Measurements from ENCODE around the gene RBM3.

DNA sequence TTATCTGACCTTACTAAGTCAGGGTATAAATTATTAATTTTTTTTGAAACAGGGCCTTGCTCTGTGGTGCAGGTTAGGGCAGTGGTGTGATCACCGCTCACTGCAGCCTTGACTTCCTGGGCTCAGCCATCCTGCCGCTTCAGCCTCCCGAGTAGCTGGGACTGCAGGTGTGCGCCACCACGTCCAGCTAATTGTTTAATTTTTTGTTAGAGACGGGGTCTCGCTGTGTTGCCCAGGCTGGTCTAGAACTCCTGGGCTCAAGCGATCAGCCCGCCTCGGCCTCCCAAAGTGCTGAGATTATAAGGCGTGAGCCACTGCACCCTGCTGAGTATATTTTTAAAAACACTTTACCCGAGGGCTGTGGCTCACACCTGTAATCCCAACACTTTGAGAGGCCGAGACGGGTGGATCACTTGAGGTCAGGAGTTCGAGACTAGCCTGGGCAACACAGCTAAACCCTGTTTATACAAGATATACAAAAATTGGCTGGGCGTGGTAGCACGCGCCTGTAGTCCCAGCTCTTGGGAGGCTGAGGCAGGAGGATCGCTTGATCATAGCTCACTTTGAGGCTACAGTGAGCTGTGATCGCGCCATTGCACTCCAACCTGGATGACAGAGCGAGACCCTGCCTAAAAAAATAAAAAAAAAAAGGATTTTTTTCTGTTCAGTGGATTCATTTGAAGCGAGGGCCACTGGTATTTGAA is 35.5 kb upstream of the RBM3 start:
- TF ChIP-seq, protein P1, sequence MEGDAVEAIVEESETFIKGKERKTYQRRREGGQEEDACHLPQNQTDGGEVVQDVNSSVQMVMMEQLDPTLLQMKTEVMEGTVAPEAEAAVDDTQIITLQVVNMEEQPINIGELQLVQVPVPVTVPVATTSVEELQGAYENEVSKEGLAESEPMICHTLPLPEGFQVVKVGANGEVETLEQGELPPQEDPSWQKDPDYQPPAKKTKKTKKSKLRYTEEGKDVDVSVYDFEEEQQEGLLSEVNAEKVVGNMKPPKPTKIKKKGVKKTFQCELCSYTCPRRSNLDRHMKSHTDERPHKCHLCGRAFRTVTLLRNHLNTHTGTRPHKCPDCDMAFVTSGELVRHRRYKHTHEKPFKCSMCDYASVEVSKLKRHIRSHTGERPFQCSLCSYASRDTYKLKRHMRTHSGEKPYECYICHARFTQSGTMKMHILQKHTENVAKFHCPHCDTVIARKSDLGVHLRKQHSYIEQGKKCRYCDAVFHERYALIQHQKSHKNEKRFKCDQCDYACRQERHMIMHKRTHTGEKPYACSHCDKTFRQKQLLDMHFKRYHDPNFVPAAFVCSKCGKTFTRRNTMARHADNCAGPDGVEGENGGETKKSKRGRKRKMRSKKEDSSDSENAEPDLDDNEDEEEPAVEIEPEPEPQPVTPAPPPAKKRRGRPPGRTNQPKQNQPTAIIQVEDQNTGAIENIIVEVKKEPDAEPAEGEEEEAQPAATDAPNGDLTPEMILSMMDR (conservative IDR thresholded peaks at IDR 0.05; ENCODE audit: low read depth, low read length), result no peak
- TF ChIP-seq SMC3 (IDR thresholded peaks at IDR 0.05; ENCODE audit: low read depth, low read length) (no peak), CEBPB (IDR thresholded peaks at IDR 0.05; ENCODE audit: low read depth, low read length) (no peak)

Data from IMR-90 (cell line).